Esophagus muscularis mucosa (tissue), 4 donors: ENCODE results near the gene SKI. TPM values are rescaled to one million over a fixed set of nuclear protein-coding genes. Genes with fewer than 3 reads are reported as not detected.

ENCODE experiments used
- DNase-seq: peaks from one replicate; pipeline ENCODE4 v3.0.0-alpha.2; 2017; ENCODE audit errors: extremely low spot score
- H3K27ac ChIP-seq, 4 donors: fragments of 200-600 bp; sonication (generic); replicated peaks in 1 of 4; 1 replicate in 3 of 4; 2 replicates in 1 of 4; pipeline ENCODE4 v1.5.1; 2016 to 2019; ENCODE audit warnings: mild to moderate bottlenecking in 1 of 4
- H3K27me3 ChIP-seq, 4 donors: fragments of 200-600 bp; sonication (generic); one replicate each; pipeline versions ENCODE4 v1.5.1 to v1.6.0; 2016 to 2019
- H3K36me3 ChIP-seq, 4 donors: fragments of 200-600 bp; sonication (generic); one replicate each; pipeline ENCODE4 v1.5.1; 2016 to 2019
- H3K4me1 ChIP-seq, 4 donors: fragments of 200-600 bp; sonication (generic); one replicate each; pipeline ENCODE4 v1.5.1; 2016 to 2019
- H3K4me3 ChIP-seq, 4 donors: fragments of 200-600 bp; sonication (generic); 1 replicate in 2 of 4; 2 replicates in 2 of 4; pipeline ENCODE4 v1.5.1; 2016 to 2019; ENCODE audit warnings: mild to moderate bottlenecking in 4 of 4, moderate library complexity in 1 of 4
- H3K9me3 ChIP-seq, 4 donors: fragments of 200-600 bp; sonication (generic); 1 replicate in 3 of 4; 2 replicates in 1 of 4; pipeline ENCODE4 v1.5.1; 2016 to 2019
- EP300 ChIP-seq: sonication (generic); formaldehyde crosslinking; IDR thresholded peaks from one replicate; pipeline ENCODE4 v1.6.1; 2017; ENCODE audit warnings: antibody characterized with exemption
- POLR2A ChIP-seq: fragments of 450-650 bp; IDR thresholded peaks from one replicate; pipeline ENCODE4 v1.6.1; 2017; ENCODE audit warnings: antibody characterized with exemption, moderate library complexity, mild to moderate bottlenecking, low read depth
- POLR2AphosphoS5 ChIP-seq, 2 donors: sonication (generic); formaldehyde crosslinking; IDR thresholded peaks; one replicate each; pipeline ENCODE4 v1.6.1; 2017; ENCODE audit warnings: antibody characterized with exemption in 2 of 2
- WGBS: methylation state at CpG from one replicate; pipeline ENCODE4 v1.1.5; 2018; 5-methylcytosine and 5-hydroxymethylcytosine counted together
- intact Hi-C: fragments of 100-400 bp; cut with DNase I; formaldehyde crosslinking; loops from one replicate; pipeline ENCODE4 v1.15.1; 2023
- total RNA-seq, 4 donors: library from RNA; depleted of rRNA; stranded (reverse); fragments of >200 nt; gene quantifications; one replicate each; pipeline versions ENCODE4 v1.1.0 to v1.2.1, GENCODE V29; 2016
- TF ChIP-seq, protein P1 (sequence below), 3 experiments: fragments of 200-600 bp in 2 of 3; fragments of 450-650 bp in 1 of 3; sonication (generic) in 2 of 3; IDR thresholded peaks; one replicate each; pipeline ENCODE4 v1.5.1; 2017 to 2019; ENCODE audit warnings: antibody characterized with exemption in 3 of 3, mild to moderate bottlenecking in 2 of 3, moderate library complexity in 1 of 3

SKI gene
- total RNA-seq, 4 donors from 2014 or later = 70.1 to 190 (median 124) TPM

GRCh38 chr1:2236695-2237677 is 8.9 kb downstream of the SKI start:
- peak overlapping the region; percentile 10 to 27 (median 17) for H3K4me3 ChIP-seq
- DNase-seq = no peak
- no peaks in the 10 kb centered on the region for H3K9me3 ChIP-seq
- peaks cover 0 to 9% (median 7%) of the 10 kb centered on the region in 4 donors for H3K36me3 ChIP-seq
- 58% methylated on average over 15 of the region's 28 CpGs for WGBS
- H3K27me3 ChIP-seq = no peaks in the 10 kb centered on the region
- no peak for TF ChIP-seq EP300
- TF ChIP-seq POLR2AphosphoS5 (IDR thresholded peaks at IDR 0.05) = peak in 1 of 2 donors; percentile 6
- TF ChIP-seq POLR2A = no peak
- TF ChIP-seq, protein P1, sequence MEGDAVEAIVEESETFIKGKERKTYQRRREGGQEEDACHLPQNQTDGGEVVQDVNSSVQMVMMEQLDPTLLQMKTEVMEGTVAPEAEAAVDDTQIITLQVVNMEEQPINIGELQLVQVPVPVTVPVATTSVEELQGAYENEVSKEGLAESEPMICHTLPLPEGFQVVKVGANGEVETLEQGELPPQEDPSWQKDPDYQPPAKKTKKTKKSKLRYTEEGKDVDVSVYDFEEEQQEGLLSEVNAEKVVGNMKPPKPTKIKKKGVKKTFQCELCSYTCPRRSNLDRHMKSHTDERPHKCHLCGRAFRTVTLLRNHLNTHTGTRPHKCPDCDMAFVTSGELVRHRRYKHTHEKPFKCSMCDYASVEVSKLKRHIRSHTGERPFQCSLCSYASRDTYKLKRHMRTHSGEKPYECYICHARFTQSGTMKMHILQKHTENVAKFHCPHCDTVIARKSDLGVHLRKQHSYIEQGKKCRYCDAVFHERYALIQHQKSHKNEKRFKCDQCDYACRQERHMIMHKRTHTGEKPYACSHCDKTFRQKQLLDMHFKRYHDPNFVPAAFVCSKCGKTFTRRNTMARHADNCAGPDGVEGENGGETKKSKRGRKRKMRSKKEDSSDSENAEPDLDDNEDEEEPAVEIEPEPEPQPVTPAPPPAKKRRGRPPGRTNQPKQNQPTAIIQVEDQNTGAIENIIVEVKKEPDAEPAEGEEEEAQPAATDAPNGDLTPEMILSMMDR (IDR thresholded peaks at IDR 0.05) = no peak
- peak overlapping the region; percentile 89 to 94 (median 92) for H3K27ac ChIP-seq
- intact Hi-C loops = loop anchor here (5.0 kb wide), 1 partner anchor 75 kb away; no protein-coding TSS in a partner anchor
- peaks cover 98 to 100% (median 100%) of the 10 kb centered on the region in 4 donors for H3K4me1 ChIP-seq

DNA sequence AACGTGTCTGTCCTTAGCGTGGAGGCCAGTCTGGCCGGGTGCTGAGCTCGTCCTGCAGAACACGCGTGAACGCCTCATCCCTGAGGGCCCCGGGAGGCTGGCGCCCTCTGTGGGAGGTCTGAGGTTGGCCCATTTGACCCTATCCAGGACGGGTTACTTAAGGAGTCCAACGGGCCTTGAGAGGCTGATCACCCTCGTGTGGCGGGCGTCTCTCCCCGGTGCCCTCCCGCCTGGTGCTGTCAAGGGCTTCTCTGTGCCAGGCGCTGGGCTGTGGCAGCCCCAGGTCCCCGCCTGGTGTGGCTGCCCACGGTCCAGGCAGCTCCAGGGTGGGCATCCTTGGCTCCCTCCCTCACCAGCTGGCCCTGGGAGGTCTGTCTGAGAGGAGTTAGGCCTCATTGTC is 9.7 kb downstream of the SKI start:
- Histone ChIP-seq H3K9me3 (no peaks in the 10 kb centered on the region), H3K27me3 (no peaks in the 10 kb centered on the region), H3K36me3 (peaks cover 0 to 9% (median 7%) of the 10 kb centered on the region in 4 donors), H3K4me3 (peak overlapping the region; percentile 10 to 27 (median 17)), H3K4me1 (peaks cover 98 to 100% (median 100%) of the 10 kb centered on the region in 4 donors), H3K27ac (peak overlapping the region; percentile 89 to 94 (median 92))
- TF ChIP-seq POLR2AphosphoS5 (IDR thresholded peaks at IDR 0.05) = no peak
- no peak for TF ChIP-seq POLR2A
- TF ChIP-seq, protein P1 (IDR thresholded peaks at IDR 0.05) = peak in 1 of 3 experiments; percentile 19
- intact Hi-C loops = loop anchor here (5.0 kb wide), 1 partner anchor 75 kb away; no protein-coding TSS in a partner anchor
- no peak for DNase-seq
- WGBS = 20% methylated on average over 7 of the region's 19 CpGs

DNA sequence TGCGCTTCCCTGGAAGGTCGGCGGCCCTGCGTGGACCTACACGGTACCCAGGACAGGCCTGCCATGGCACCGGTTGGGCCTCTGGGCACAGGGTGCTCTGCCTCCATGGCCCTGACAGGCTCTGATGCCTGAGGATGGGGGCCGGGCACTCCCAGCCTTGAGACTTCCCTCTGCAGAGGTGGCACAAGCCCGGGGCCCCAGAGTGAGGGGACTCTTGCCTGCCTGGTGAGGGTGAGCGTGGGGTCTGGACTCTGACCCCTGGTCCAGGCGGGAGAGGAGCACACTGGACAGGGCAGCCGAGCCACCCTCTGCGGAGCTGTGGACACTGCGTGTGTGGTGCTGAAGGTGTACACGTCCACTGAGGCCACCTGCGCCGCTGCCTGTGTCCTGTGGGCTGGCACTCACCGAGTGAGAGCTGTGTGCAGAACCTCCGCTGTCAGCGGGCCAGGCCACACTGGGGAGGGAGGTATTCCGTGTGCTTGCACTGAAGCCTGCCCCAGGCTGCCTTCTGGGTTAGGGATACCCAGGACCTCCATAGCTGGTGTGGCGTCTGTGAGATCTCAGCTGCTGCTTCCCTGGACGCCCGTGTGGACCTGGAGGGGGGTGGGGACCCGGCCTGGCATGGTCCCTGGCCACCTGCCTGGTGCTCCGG is 10.4 kb downstream of the SKI start:
- Histone ChIP-seq H3K27ac (peak overlapping the region; percentile 89 to 94 (median 92)), H3K36me3 (peaks cover 0 to 9% (median 7%) of the 10 kb centered on the region in 4 donors), H3K9me3 (no peaks in the 10 kb centered on the region), H3K27me3 (no peaks in the 10 kb centered on the region), H3K4me3 (peak overlapping the region; percentile 10 to 27 (median 17)), H3K4me1 (peaks cover 97 to 100% (median 100%) of the 10 kb centered on the region in 4 donors)
- intact Hi-C loops = loop anchor here (5.0 kb wide), 1 partner anchor 74 kb away; no protein-coding TSS in a partner anchor
- DNase-seq = no peak
- no peak for TF ChIP-seq POLR2A
- no peak for TF ChIP-seq POLR2AphosphoS5 (IDR thresholded peaks at IDR 0.05)
- TF ChIP-seq EP300 = no peak
- TF ChIP-seq, protein P1 (IDR thresholded peaks at IDR 0.05) = no peak
- 57% methylated on average over 16 of the region's 25 CpGs for WGBS

- H3K4me1 ChIP-seq = peaks cover 97 to 100% (median 100%) of the 10 kb centered on the region in 4 donors
- intact Hi-C loops = loop anchor here (5.0 kb wide), 1 partner anchor 73 kb away; no protein-coding TSS in a partner anchor
- H3K27ac ChIP-seq = peak overlapping the region; percentile 80 to 93 (median 90)
- H3K9me3 ChIP-seq = no peaks in the 10 kb centered on the region
- no peaks in the 10 kb centered on the region for H3K27me3 ChIP-seq
- DNase-seq = no peak
- peak overlapping the region; percentile 10 to 42 (median 22) for H3K4me3 ChIP-seq
- no peak for TF ChIP-seq POLR2A
- TF ChIP-seq, protein P1 (IDR thresholded peaks at IDR 0.05) = no peak
- WGBS = 69% methylated on average over 6 of the region's 6 CpGs
- peaks cover 0 to 9% (median 7%) of the 10 kb centered on the region in 4 donors for H3K36me3 ChIP-seq
Measured at GRCh38 chr1:2239013-2239370, 10.9 kb downstream of the SKI start.
